CD14-positive monocyte (primary cell): Measurements from ENCODE around the gene PPIE. TPM values are rescaled to one million over a fixed set of nuclear protein-coding genes. Genes with fewer than 3 reads are reported as not detected.

Experiments
- DNase-seq, 3 donors: peaks; one replicate each; pipeline ENCODE4 v3.0.0-alpha.2; 2011 to 2022
- H2AFZ ChIP-seq: 2 replicates; pipeline ENCODE4 v1.6.0; 2012; ENCODE audit warnings: mild to moderate bottlenecking, low read depth, low read length, inconsistent platforms; ENCODE audit not compliant: insufficient read depth, poor library complexity, severe bottlenecking
- H3K27ac ChIP-seq, 2 donors: 1 replicate in 1 of 2; 2 replicates in 1 of 2; pipeline ENCODE4 v1.5.1; 2012 to 2013; ENCODE audit warnings: low read length in 2 of 2, control low read depth in 1 of 2, inconsistent platforms in 1 of 2, low read depth in 1 of 2, mild to moderate bottlenecking in 1 of 2
- H3K27me3 ChIP-seq, 2 donors: one replicate each; pipeline versions ENCODE4 v1.6.0 to v1.6.1; 2011 to 2013; ENCODE audit warnings: low read length in 2 of 2; ENCODE audit not compliant: control insufficient read depth in 2 of 2, insufficient read depth in 2 of 2
- H3K36me3 ChIP-seq, 2 donors: replicated peaks in 1 of 2; 1 replicate in 1 of 2; 2 replicates in 1 of 2; pipeline versions ENCODE4 v1.5.1 to v1.6.1; 2012 to 2013; ENCODE audit warnings: low read length in 2 of 2, control low read depth in 1 of 2, inconsistent platforms in 1 of 2, mild to moderate bottlenecking in 1 of 2; ENCODE audit not compliant: insufficient read depth in 2 of 2, control insufficient read depth in 1 of 2
- H3K4me1 ChIP-seq, 2 donors: 1 replicate in 1 of 2; 2 replicates in 1 of 2; pipeline versions ENCODE4 v1.5.1 to v1.6.1; 2012 to 2013; ENCODE audit warnings: low read length in 2 of 2, control low read depth in 1 of 2, inconsistent platforms in 1 of 2, mild to moderate bottlenecking in 1 of 2, moderate library complexity in 1 of 2; ENCODE audit not compliant: insufficient read depth in 2 of 2, control insufficient read depth in 1 of 2
- H3K4me2 ChIP-seq: replicated peaks from 2 replicates; pipeline ENCODE3; 2012; ENCODE audit warnings: low read length, moderate library complexity, mild to moderate bottlenecking; ENCODE audit not compliant: poor library complexity, severe bottlenecking; ENCODE audit errors: extremely low read depth
- H3K4me3 ChIP-seq, 3 experiments: fragments of 200-600 bp in 1 of 3; sonication (generic) in 1 of 3; replicated peaks in 1 of 3; 1 replicate in 2 of 3; 2 replicates in 1 of 3; pipeline ENCODE4 v1.5.1; 2011 to 2013; ENCODE audit warnings: low read length in 3 of 3, mild to moderate bottlenecking in 3 of 3, control low read depth in 2 of 3, low read depth in 2 of 3, inconsistent platforms in 1 of 3, moderate library complexity in 1 of 3
- H3K79me2 ChIP-seq: 2 replicates; pipeline ENCODE4 v1.6.0; 2012; ENCODE audit warnings: mild to moderate bottlenecking, control low read depth, inconsistent platforms, low read length, moderate library complexity; ENCODE audit not compliant: insufficient read depth
- H3K9ac ChIP-seq: 2 replicates; pipeline ENCODE4 v1.6.0; 2017; ENCODE audit warnings: low read length, mild to moderate bottlenecking; ENCODE audit not compliant: insufficient read depth, poor library complexity, severe bottlenecking
- H3K9me3 ChIP-seq, 2 donors: replicated peaks in 1 of 2; 1 replicate in 1 of 2; 2 replicates in 1 of 2; pipeline versions ENCODE4 v1.5.1 to v1.6.1; 2012 to 2013; ENCODE audit warnings: low read length in 2 of 2, control low read depth in 1 of 2; ENCODE audit not compliant: control insufficient read depth in 1 of 2, insufficient read depth in 1 of 2
- H4K20me1 ChIP-seq: 2 replicates; pipeline ENCODE4 v1.6.0; 2012; ENCODE audit warnings: mild to moderate bottlenecking, low read length, control low read depth, moderate library complexity; ENCODE audit not compliant: insufficient read depth
- H3K27ac Mint-ChIP-seq, 7 donors: one replicate each; pipeline ENCODE4 v1.8.0; 2020; ENCODE audit warnings: mild to moderate bottlenecking in 7 of 7, mixed read lengths in 7 of 7, moderate library complexity in 6 of 7, inconsistent platforms in 2 of 7
- H3K27me3 Mint-ChIP-seq, 3 donors: one replicate each; pipeline ENCODE4 v1.8.0; 2021 to 2022; ENCODE audit warnings: low read depth in 3 of 3, mild to moderate bottlenecking in 3 of 3, mixed read lengths in 3 of 3, moderate library complexity in 3 of 3, inconsistent platforms in 1 of 3
- H3K36me3 Mint-ChIP-seq, 2 donors: one replicate each; pipeline ENCODE4 v1.8.0; 2020; ENCODE audit warnings: mixed read lengths in 2 of 2, inconsistent platforms in 1 of 2, mild to moderate bottlenecking in 1 of 2
- H3K4me1 Mint-ChIP-seq: one replicate; pipeline ENCODE4 v1.8.0; 2020; ENCODE audit warnings: mild to moderate bottlenecking, mixed read lengths
- H3K4me3 Mint-ChIP-seq, 2 donors: one replicate each; pipeline ENCODE4 v1.8.0; 2020; ENCODE audit warnings: mild to moderate bottlenecking in 2 of 2, mixed read lengths in 2 of 2, moderate library complexity in 1 of 2
- H3K9me3 Mint-ChIP-seq, 7 donors: one replicate each; pipeline ENCODE4 v1.8.0; 2020 to 2022; ENCODE audit warnings: mixed read lengths in 7 of 7, mild to moderate bottlenecking in 6 of 7, moderate library complexity in 6 of 7, inconsistent platforms in 2 of 7
- CTCF ChIP-seq: fragments of 200-600 bp; IDR thresholded peaks from one replicate; pipeline ENCODE4 v1.8.0; 2022; ENCODE audit warnings: antibody characterized with exemption, mild to moderate bottlenecking
- WGBS: methylation state at CpG from one replicate; pipeline ENCODE4 v1.1.5; 2013; ENCODE audit warnings: missing lambda C conversion rate; ENCODE audit not compliant: insufficient coverage; 5-methylcytosine and 5-hydroxymethylcytosine counted together
- intact Hi-C, 2 donors: fragments of 100-400 bp; cut with micrococcal nuclease; formaldehyde crosslinking; loops; one replicate each; pipeline versions ENCODE4 v1.15.0 to v1.15.1; 2023
- polyA plus RNA-seq, 3 donors: library from polyadenylated mRNA; depleted of rRNA in 1 of 3; unstranded in 2 of 3; stranded (reverse) in 1 of 3; fragments of 300-500 nt in 2 of 3; fragments of >200 nt in 1 of 3; fragmentation: Illumina TruSeq in 2 of 3; gene quantifications; 1 replicate in 2 of 3; 2 replicates in 1 of 3; pipeline ENCODE4 v1.2.3, GENCODE V29; 2012 to 2021

Gene PPIE
- polyA plus RNA-seq, 3 donors: 48.8 to 55.9 (median 48.9) TPM

- WGBS: over 99% methylated on average over 14 of the region's 16 CpGs
- Histone ChIP-seq H2AFZ (no peak overlapping the region), H3K4me2 (no peak overlapping the region), H3K9me3 (no peaks in the 10 kb centered on the region), H3K4me3 (no peak overlapping the region), H4K20me1 (no peaks in the 10 kb centered on the region), H3K27me3 (no peaks in the 10 kb centered on the region), H3K36me3 (peaks cover 61 to 74% of the 10 kb centered on the region in 2 donors), H3K4me1 (no peaks in the 10 kb centered on the region), H3K79me2 (no peaks in the 10 kb centered on the region), H3K27ac (no peak overlapping the region), H3K9ac (no peak overlapping the region)
- Mint-ChIP-seq H3K36me3 (peaks cover 60 to 80% of the 10 kb centered on the region in 2 donors), H3K4me3 (no peak overlapping the region), H3K4me1 (no peaks in the 10 kb centered on the region), H3K27me3 (peaks cover 0 to 2% (median 0%) of the 10 kb centered on the region in 3 donors), H3K27ac (no peak overlapping the region), H3K9me3 (no peaks in the 10 kb centered on the region)
- DNase-seq: no peak
- no peak for TF ChIP-seq CTCF
- intact Hi-C loops: no loop called here
Measured at GRCh38 chr1:39758556-39759435, 20.1 kb downstream of the PPIE start.

GRCh38 chr1:39759436-39759726 lies 20.7 kb downstream of the PPIE start:
- Mint-ChIP-seq H3K9me3 (no peaks in the 10 kb centered on the region), H3K4me3 (no peak overlapping the region), H3K36me3 (peaks cover 54 to 74% of the 10 kb centered on the region in 2 donors), H3K27me3 (peaks cover 0 to 2% (median 0%) of the 10 kb centered on the region in 3 donors), H3K4me1 (no peaks in the 10 kb centered on the region), H3K27ac (peak overlapping the region in 1 of 7 donors; percentile 38)
- Histone ChIP-seq H3K36me3 (peaks cover 55 to 68% of the 10 kb centered on the region in 2 donors), H3K4me2 (no peak overlapping the region), H3K27me3 (no peaks in the 10 kb centered on the region), H4K20me1 (no peaks in the 10 kb centered on the region), H2AFZ (no peak overlapping the region), H3K79me2 (no peaks in the 10 kb centered on the region), H3K4me3 (no peak overlapping the region), H3K9me3 (no peaks in the 10 kb centered on the region), H3K4me1 (no peaks in the 10 kb centered on the region), H3K9ac (no peak overlapping the region), H3K27ac (no peak overlapping the region)
- intact Hi-C loops: no loop called here
- no peak for DNase-seq
- TF ChIP-seq CTCF: no peak
